ENCODE measurements around the gene OXNAD1.

DNA sequence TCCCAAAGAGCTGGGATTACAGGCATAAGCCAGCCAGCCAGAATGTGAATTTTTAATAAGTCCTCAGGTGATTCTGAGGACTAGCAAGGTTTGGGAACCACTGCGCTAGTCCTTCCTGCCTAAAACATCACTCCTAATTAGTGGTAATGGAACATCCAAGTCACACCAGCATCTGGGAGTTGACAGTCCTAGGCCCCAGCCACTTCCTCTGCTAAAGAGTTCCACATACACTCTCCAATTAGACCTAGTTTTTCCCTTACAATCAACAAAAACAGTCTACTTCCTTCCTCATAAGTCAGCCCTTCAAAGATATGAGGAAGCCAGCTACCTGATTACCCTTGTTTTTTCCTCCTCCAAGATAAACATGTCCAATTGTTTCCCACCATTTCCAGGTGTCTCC is 78.1 kb downstream of the OXNAD1 start:
- TF ChIP-seq POLR2AphosphoS5 (IDR thresholded peaks at IDR 0.05): no peak
- TF ChIP-seq, protein P1, sequence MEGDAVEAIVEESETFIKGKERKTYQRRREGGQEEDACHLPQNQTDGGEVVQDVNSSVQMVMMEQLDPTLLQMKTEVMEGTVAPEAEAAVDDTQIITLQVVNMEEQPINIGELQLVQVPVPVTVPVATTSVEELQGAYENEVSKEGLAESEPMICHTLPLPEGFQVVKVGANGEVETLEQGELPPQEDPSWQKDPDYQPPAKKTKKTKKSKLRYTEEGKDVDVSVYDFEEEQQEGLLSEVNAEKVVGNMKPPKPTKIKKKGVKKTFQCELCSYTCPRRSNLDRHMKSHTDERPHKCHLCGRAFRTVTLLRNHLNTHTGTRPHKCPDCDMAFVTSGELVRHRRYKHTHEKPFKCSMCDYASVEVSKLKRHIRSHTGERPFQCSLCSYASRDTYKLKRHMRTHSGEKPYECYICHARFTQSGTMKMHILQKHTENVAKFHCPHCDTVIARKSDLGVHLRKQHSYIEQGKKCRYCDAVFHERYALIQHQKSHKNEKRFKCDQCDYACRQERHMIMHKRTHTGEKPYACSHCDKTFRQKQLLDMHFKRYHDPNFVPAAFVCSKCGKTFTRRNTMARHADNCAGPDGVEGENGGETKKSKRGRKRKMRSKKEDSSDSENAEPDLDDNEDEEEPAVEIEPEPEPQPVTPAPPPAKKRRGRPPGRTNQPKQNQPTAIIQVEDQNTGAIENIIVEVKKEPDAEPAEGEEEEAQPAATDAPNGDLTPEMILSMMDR (IDR thresholded peaks at IDR 0.05): no peak
- TF ChIP-seq POLR2A (IDR thresholded peaks at IDR 0.05): no peak
